ENCODE results near the gene KAZN.

- no peak for TF ChIP-seq ZNF274 (IDR thresholded peaks at IDR 0.05; ENCODE audit: low read length)
- TF ChIP-seq ZNF274 (tag by site-specific recombination; IDR thresholded peaks at IDR 0.05; ENCODE audit: borderline replicate concordance): no peak
- TF ChIP-seq ZNF266 (tag by site-specific recombination; IDR thresholded peaks at IDR 0.05; ENCODE audit: low read depth): no peak
- TF ChIP-seq PRDM1 (tag by site-specific recombination; IDR thresholded peaks at IDR 0.05): no peak
- no peak for TF ChIP-seq CTCF (tag by site-specific recombination; IDR thresholded peaks at IDR 0.05)
- no peak for TF ChIP-seq REST (tag by site-specific recombination; IDR thresholded peaks at IDR 0.05)
- TF ChIP-seq ZNF121 (tag by site-specific recombination; IDR thresholded peaks at IDR 0.05): no peak
- no peak for TF ChIP-seq ZNF280D (tag by site-specific recombination; IDR thresholded peaks at IDR 0.05)
- TF ChIP-seq ZNF747 (tag by site-specific recombination; IDR thresholded peaks at IDR 0.05): no peak
- no peak for TF ChIP-seq ZNF654 (tag by site-specific recombination; IDR thresholded peaks at IDR 0.05; ENCODE audit: low read depth)
- TF ChIP-seq ZNF114 (tag by site-specific recombination; IDR thresholded peaks at IDR 0.05): no peak
These were observed 50.7 kb downstream of the KAZN start for GRCh38 chr1:14648896-14649855.

Measured in HEK293 (cell line).